Fibroblast of skin of right quadriceps (primary cell): ENCODE measurements around the gene GABRA5.

Source experiments
- DNase-seq: peaks from one replicate; pipeline ENCODE4 v3.0.0-alpha.2; 2013

GABRA5 gene

GRCh38 chr15:26934848-26935247 is 68.0 kb downstream of the GABRA5 start:
- no peak for DNase-seq

- no peak for DNase-seq
Measured at GRCh38 chr15:26935322-26935721, 68.5 kb downstream of the GABRA5 start.

- DNase-seq = no peak
Measured at GRCh38 chr15:26936502-26936901, 69.6 kb downstream of the GABRA5 start.

GRCh38 chr15:26937134-26937533 is 70.3 kb downstream of the GABRA5 start:
- DNase-seq = no peak

- no peak for DNase-seq
Measured at GRCh38 chr15:26939398-26939797, 72.5 kb downstream of the GABRA5 start.

- no peak for DNase-seq
Measured at GRCh38 chr15:26941489-26941888, 74.6 kb downstream of the GABRA5 start.

- no peak for DNase-seq
Measured at GRCh38 chr15:26943866-26944265, 77.0 kb downstream of the GABRA5 start.

- no peak for DNase-seq
Measured at GRCh38 chr15:26945046-26945445, 78.2 kb downstream of the GABRA5 start.

- DNase-seq = no peak
Measured at GRCh38 chr15:26950001-26950400, 83.1 kb downstream of the GABRA5 start.

- DNase-seq = no peak
Measured at GRCh38 chr15:26954403-26954802, 87.5 kb downstream of the GABRA5 start.

- peak; percentile 74 for DNase-seq
Measured at GRCh38 chr15:26967719-26968269, 100.9 kb downstream of the GABRA5 start.

- DNase-seq = no peak
Measured at GRCh38 chr15:26968806-26969205, 101.9 kb downstream of the GABRA5 start.

- peak; percentile 23 for DNase-seq
Measured at GRCh38 chr15:26970712-26971210, 103.9 kb downstream of the GABRA5 start, which contains the start of gene GABRG3. Gene GABRG3, plus strand, starts transcription at chr15:26971181.

GRCh38 chr15:26971271-26972018 is 104.6 kb downstream of the GABRA5 start:
- no peak for DNase-seq

GRCh38 chr15:26972636-26973035 is 105.8 kb downstream of the GABRA5 start:
- DNase-seq = peak; percentile 16

- DNase-seq = peak; percentile 24
Measured at GRCh38 chr15:26974120-26974780, 107.4 kb downstream of the GABRA5 start.

GRCh38 chr15:26981492-26981891 is 114.6 kb downstream of the GABRA5 start:
- no peak for DNase-seq

- DNase-seq = no peak
Measured at GRCh38 chr15:26983822-26984221, 117.0 kb downstream of the GABRA5 start.

- DNase-seq = no peak
Measured at GRCh38 chr15:26985050-26985449, 118.2 kb downstream of the GABRA5 start.

GRCh38 chr15:26996250-26996649 is 129.4 kb downstream of the GABRA5 start:
- DNase-seq = no peak
